ENCODE results near the gene NEK5.

GRCh38 chr13:52091473-52091872, 37.4 kb downstream of the NEK5 start:
- no peak for TF ChIP-seq CHD2 (IDR thresholded peaks at IDR 0.05; ENCODE audit: low read length)
- no peak for TF ChIP-seq CTCF (IDR thresholded peaks at IDR 0.05; ENCODE audit: control extremely low read depth in 1 of 3, insufficient read depth in 1 of 3, low read depth in 1 of 3, low read length in 3 of 3)
- TF ChIP-seq POLR2A (IDR thresholded peaks at IDR 0.05; ENCODE audit: control extremely low read depth in 1 of 2, low read depth in 2 of 2, low read length in 2 of 2) = no peak
- no peak for TF ChIP-seq JUND (IDR thresholded peaks at IDR 0.05; ENCODE audit: low read length)
- no peak for TF ChIP-seq RFX5 (IDR thresholded peaks at IDR 0.05; ENCODE audit: borderline replicate concordance, low read depth, low read length)
- no peak for TF ChIP-seq SIN3A (conservative IDR thresholded peaks at IDR 0.05 in 1 of 2, IDR thresholded peaks at IDR 0.05 in 1 of 2; ENCODE audit: low read depth in 1 of 2, low read length in 2 of 2)
- no peak for TF ChIP-seq ATF2 (IDR thresholded peaks at IDR 0.05; ENCODE audit: low read length)
- TF ChIP-seq EZH2 (IDR thresholded peaks at IDR 0.05; ENCODE audit: low read depth, low read length, severe bottlenecking) = no peak
- TF ChIP-seq PHF8 (conservative IDR thresholded peaks at IDR 0.05; ENCODE audit: low read depth, low read length) = no peak
- TF ChIP-seq USF2 (IDR thresholded peaks at IDR 0.05; ENCODE audit: low read length) = no peak
- no peak for TF ChIP-seq EP300 (IDR thresholded peaks at IDR 0.05; ENCODE audit: borderline replicate concordance in 1 of 2, low read depth in 2 of 2, low read length in 2 of 2)
- no peak for TF ChIP-seq KDM1A (IDR thresholded peaks at IDR 0.05; ENCODE audit: borderline replicate concordance, low read length)
- TF ChIP-seq SRF (IDR thresholded peaks at IDR 0.05; ENCODE audit: low read depth, low read length) = no peak

Measured in H1 (cell line).